Small intestine (tissue), 7 donors: Measurements from ENCODE around the gene SART1. TPM values are rescaled to one million over a fixed set of nuclear protein-coding genes. Genes with fewer than 3 reads are reported as not detected.
"Not testable (repeated sequence)": the region's sequence is repeated elsewhere in the genome, so short reads cannot be mapped to it uniquely, and the experiment has no call there.

Experiments used
- DNase-seq, 2 donors: peaks; one replicate each; pipeline versions ENCODE4 v3.0.0 to v3.0.0-alpha.2; 2013
- FAIRE-seq: peaks from 2 replicates; lab custom pipeline; 2012; peaks lifted over from hg19 to GRCh38; lab: Jason Lieb, UNC
- H3K27ac ChIP-seq, 3 donors: one replicate each; pipeline ENCODE4 v1.5.1; 2013; ENCODE audit warnings: low read length in 2 of 3, mild to moderate bottlenecking in 2 of 3, control low read depth in 1 of 3, inconsistent platforms in 1 of 3, low read depth in 1 of 3, moderate library complexity in 1 of 3
- H3K27me3 ChIP-seq, 3 donors: one replicate each; pipeline ENCODE4 v1.6.1; 2013; ENCODE audit warnings: low read length in 3 of 3, inconsistent platforms in 1 of 3; ENCODE audit not compliant: control insufficient read depth in 3 of 3, insufficient read depth in 3 of 3
- H3K36me3 ChIP-seq, 3 donors: one replicate each; pipeline ENCODE4 v1.6.1; 2013; ENCODE audit warnings: low read length in 3 of 3, inconsistent platforms in 1 of 3, low read depth in 1 of 3, mild to moderate bottlenecking in 1 of 3, moderate library complexity in 1 of 3; ENCODE audit not compliant: control insufficient read depth in 3 of 3, insufficient read depth in 2 of 3
- H3K4me1 ChIP-seq, 3 donors: one replicate each; pipeline ENCODE4 v1.6.1; 2013; ENCODE audit warnings: low read length in 2 of 3, inconsistent platforms in 1 of 3, low read depth in 1 of 3, mild to moderate bottlenecking in 1 of 3, moderate library complexity in 1 of 3; ENCODE audit not compliant: control insufficient read depth in 3 of 3, insufficient read depth in 2 of 3
- H3K4me3 ChIP-seq, 3 donors: one replicate each; pipeline ENCODE4 v1.5.1; 2013; ENCODE audit warnings: low read length in 3 of 3, control low read depth in 1 of 3, inconsistent platforms in 1 of 3, low read depth in 1 of 3, mild to moderate bottlenecking in 1 of 3, moderate library complexity in 1 of 3
- H3K9me3 ChIP-seq, 2 donors: one replicate each; pipeline ENCODE4 v1.6.1; 2013; ENCODE audit warnings: low read depth in 1 of 2, low read length in 1 of 2; ENCODE audit not compliant: control insufficient read depth in 2 of 2, insufficient read depth in 1 of 2
- WGBS, 3 donors: extraction: QIAGEN DNeasy Blood & Tissue Kit; methylation state at CpG; one replicate each; pipeline ENCODE4 v1.1.7; 2013; 5-methylcytosine and 5-hydroxymethylcytosine counted together
- polyA plus RNA-seq, 4 donors: library from polyadenylated mRNA; stranded (reverse) in 3 of 4; unstranded in 1 of 4; fragments of 200-250 nt in 3 of 4; fragments of 120-200 nt in 1 of 4; gene quantifications; one replicate each; pipeline versions ENCODE4 v1.2.1 to v1.2.3, GENCODE V29; 2013
- donor health status: healthy with polysubstance abuse.
- donor health status: control.
- donor health status: control.
- donor health status: Bipolar disorder and iron deficiency.
- donor health status: healthy.

Gene SART1
- polyA plus RNA-seq, 4 donors: 39.3 to 95.9 (median 52.9) TPM

DNA sequence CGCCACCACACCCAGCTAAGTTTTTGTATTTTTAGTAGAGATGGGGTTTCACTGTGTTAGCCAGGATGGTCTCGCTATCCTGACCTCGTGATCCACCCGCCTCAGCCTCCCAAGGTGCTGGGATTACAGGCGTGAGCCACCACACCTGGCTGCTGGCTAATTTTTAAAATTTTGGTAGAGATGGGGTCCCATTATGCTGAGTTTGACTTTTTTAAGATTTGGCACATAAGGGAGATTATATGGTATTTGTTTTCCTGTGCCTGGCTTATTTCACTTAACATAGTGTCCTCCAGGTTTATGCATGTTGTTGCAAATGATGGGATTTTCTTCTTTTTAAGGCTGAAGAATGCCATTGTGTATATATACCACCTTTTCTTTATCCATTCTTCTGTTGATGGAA, 10.8 kb upstream of the SART1 start:
- FAIRE-seq, DNase-seq, H3K4me1 ChIP-seq, H3K27ac ChIP-seq, H3K4me3 ChIP-seq, H3K9me3 ChIP-seq, H3K36me3 ChIP-seq: not testable (repeated sequence)
- H3K27me3 ChIP-seq: peaks cover 0 to 16% (median 0%) of the 10 kb centered on the region in 3 donors
- WGBS, 3 donors: 93 to 95% (median 94%) methylated on average over 5 of the region's 5 CpGs

DNA sequence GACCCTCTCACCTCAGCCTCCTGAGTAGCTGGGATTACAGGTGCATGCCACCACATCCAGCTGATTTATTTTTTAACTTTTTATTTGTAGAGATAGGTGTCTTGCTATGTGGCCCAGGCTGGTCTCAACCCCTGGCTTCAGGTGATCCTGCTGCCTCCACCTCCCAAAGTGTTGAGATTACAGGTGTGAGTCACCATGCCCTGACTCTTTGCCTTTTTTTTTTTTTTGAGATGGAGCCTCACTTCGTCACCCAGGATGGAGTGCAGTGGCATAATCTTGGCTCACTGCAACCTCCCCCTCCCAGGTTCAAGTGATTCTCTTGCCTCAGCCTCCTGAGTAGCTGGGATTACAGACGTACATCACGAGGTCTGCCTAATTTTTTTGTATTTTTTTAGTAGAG, 9.9 kb upstream of the SART1 start:
- not testable (repeated sequence) for H3K4me1 ChIP-seq

DNA sequence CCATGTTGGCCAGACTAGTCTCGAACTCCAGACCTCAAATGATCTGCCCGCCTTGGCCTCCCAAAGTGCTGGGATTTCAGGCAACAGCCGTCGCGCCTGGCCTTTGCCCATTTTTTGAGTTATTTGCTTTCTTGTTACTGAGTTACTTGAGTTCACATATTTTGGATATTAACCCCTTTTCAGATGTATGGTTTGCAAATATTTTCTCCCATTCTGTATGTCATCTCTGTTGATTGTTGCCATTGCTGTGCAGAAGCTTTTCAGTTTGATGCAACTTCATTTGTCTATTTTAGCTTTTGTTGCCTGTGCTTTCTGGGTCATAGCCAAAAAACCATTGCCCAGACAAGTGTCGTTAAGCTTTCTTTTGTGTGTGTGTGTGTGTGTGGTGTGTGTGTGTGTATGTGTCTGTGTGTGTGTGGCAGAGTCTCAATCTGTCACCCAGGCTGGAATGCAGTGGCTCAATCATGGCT, 9.4 kb upstream of the SART1 start:
- DNase-seq (no peak), FAIRE-seq (no peak)
- H3K27me3 ChIP-seq: peaks cover 0 to 13% (median 0%) of the 10 kb centered on the region in 3 donors
- 18 to 49% (median 47%) methylated on average over 6 of the region's 6 CpGs for WGBS, 3 donors
- no peak overlapping the region for H3K4me3 ChIP-seq
- H3K4me1 ChIP-seq: no peaks in the 10 kb centered on the region
- H3K9me3 ChIP-seq: no peaks in the 10 kb centered on the region
- H3K27ac ChIP-seq: no peak overlapping the region
- H3K36me3 ChIP-seq: no peaks in the 10 kb centered on the region

More for the DNA sequence above, 9.9 kb upstream of the SART1 start:
- not testable (repeated sequence) for H3K27ac ChIP-seq, H3K9me3 ChIP-seq, H3K4me3 ChIP-seq, FAIRE-seq, H3K36me3 ChIP-seq, DNase-seq
- WGBS, 3 donors: 33 to 57% (median 46%) methylated on average over 3 of the region's 3 CpGs
- H3K27me3 ChIP-seq: peaks cover 0 to 16% (median 0%) of the 10 kb centered on the region in 3 donors

DNA sequence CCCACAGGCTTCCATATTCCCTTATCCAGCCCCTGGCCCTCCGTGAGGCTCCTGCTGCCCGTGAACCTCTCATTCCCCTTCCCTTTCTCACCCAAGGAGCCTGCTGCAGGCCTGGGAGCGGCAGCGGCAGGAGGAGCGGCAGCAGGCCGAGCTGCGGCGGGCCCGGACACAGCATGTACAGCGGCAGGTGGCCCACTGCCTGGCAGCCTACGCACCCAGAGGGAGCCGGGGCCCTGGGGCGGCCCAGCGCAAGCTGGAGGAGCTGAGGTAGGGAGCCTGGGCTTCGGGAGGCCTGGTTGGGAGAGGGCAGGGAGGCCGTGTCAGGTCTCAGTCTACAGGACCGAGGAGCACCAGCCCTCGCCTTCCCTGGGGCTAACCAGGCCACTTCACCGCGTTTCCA, 8.1 kb upstream of the SART1 start:
- Histone ChIP-seq H3K27me3 (peaks cover 0 to 5% (median 0%) of the 10 kb centered on the region in 3 donors), H3K27ac (no peak overlapping the region), H3K36me3 (no peaks in the 10 kb centered on the region), H3K4me1 (no peaks in the 10 kb centered on the region), H3K9me3 (no peaks in the 10 kb centered on the region), H3K4me3 (no peak overlapping the region)
- DNase-seq (no peak), FAIRE-seq (no peak)
- 91 to 95% (median 92%) methylated on average over 14 to 20 of the region's 20 CpGs for WGBS, 3 donors

DNA sequence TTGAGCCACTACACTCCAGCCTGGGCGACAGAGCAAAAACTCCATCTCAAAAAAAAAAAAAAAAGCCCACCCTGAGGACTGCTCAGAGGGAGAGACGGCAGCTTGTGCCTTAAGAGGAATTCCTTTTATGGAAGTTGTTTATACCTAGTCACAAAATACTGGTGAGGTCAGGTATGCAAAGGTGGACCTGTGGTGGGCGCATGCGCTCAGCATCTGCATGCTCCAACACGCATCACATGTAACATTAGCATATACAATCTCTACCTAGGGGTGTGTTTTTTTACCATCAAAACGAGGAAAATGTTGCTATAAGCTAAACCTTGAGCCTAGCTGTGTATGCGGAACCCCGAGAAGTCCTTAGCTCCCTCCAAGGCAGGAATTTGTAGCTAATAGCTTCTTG, 6.8 kb upstream of the SART1 start:
- Histone ChIP-seq H3K27me3 (peaks cover 0 to 5% (median 0%) of the 10 kb centered on the region in 3 donors), H3K36me3 (no peaks in the 10 kb centered on the region), H3K27ac (no peak overlapping the region), H3K4me3 (no peak overlapping the region), H3K4me1 (no peaks in the 10 kb centered on the region), H3K9me3 (no peaks in the 10 kb centered on the region)
- DNase-seq (no peak), FAIRE-seq (no peak)
- whole genome bisulfite sequencing, 3 donors: 79 to 87% (median 83%) methylated on average over 8 of the region's 8 CpGs

DNA sequence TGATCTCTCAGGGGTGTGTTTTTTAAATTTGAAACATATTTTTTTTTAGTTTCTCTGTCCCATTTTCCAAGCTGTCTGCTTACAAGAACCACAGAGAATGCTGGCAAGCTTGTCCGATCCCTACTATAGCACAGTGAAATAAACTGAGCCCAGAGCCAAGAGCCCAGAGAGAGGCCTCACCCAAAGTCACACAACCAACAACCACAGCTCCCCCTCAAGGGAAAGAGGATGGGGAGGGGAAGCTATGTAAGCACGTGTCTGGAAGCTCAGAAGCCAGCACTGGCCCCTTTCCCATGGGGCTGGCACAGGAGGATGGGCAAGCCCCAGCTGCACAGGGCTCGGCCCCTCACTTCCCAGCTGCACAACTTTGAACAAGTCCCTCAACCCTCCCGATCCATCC, 3.2 kb upstream of the SART1 start:
- Histone ChIP-seq H3K27ac (no peak overlapping the region), H3K27me3 (peaks cover 0 to 5% (median 0%) of the 10 kb centered on the region in 3 donors), H3K36me3 (no peaks in the 10 kb centered on the region), H3K4me1 (peaks cover 3 to 11% (median 8%) of the 10 kb centered on the region in 3 donors), H3K9me3 (no peaks in the 10 kb centered on the region), H3K4me3 (no peak overlapping the region)
- WGBS, 3 donors: 72 to 81% (median 78%) methylated on average over 4 of the region's 4 CpGs
- DNase-seq: no peak
- no peak for FAIRE-seq

DNA sequence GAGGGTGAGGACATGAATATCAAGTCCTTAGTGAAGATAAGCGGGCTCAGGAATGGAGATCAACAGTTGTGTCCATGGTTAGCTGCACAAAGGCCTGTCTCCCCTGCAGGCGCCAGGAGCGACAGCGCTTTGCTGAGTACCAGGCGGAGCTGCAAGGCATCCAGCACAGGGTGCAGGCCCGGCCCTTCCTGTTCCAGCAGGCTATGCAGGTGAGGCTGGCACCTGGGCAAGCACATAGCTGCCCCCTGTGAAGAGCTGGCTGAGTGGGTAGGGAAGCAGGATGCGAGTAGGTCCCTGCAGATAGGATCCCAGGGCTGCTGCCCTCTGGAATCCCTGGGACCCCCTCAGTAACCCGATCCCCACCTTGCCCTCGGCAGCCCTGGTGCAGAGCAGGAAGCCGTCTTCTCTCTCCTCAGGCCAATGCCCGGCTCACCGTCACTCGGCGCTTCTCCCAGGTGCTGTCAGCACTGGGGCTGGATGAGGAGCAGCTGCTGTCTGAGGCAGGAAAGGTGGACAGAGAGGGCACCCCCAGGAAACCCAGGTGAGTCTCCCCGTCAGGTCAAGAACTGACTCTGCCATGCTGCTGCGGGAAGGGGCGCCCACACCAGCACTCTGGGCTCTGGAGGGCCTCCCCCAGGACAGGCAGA, 2.6 kb upstream of the SART1 start:
- no peaks in the 10 kb centered on the region for H3K9me3 ChIP-seq
- H3K4me1 ChIP-seq: peaks cover 3 to 12% (median 8%) of the 10 kb centered on the region in 3 donors
- DNase-seq (no peak), FAIRE-seq (no peak)
- no peak overlapping the region for H3K27ac ChIP-seq
- peaks cover 0 to 3% (median 0%) of the 10 kb centered on the region in 3 donors for H3K36me3 ChIP-seq
- H3K4me3 ChIP-seq: no peak overlapping the region
- peaks cover 0 to 5% (median 0%) of the 10 kb centered on the region in 3 donors for H3K27me3 ChIP-seq
- WGBS, 3 donors: 83 to 97% (median 89%) methylated on average over 17 of the region's 17 CpGs

DNA sequence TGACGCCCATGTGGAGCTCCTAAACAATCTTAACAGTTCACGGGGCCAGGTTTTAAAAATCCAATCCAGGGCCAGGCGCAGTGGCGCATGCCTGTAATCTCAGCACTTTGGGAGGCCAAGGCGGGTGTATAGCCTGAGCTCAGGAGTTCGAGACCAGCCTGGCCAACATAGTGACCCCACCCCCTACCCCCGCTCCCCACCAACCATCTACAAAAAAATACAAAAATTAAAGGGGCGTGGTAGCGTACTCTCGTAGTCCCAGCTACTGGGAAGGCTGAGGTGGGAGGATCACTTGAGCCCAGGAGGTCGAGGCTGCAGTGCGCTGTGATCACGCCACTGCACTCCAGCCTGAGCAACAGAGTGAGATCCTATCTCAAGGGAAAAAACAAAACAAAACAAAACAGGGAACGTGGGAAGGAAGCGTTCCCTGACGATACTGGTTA, 689 bp upstream of the SART1 start:
- H3K27me3 ChIP-seq: no peaks in the 10 kb centered on the region
- FAIRE-seq: no peak
- peaks cover 3 to 12% (median 8%) of the 10 kb centered on the region in 3 donors for H3K4me1 ChIP-seq
- H3K4me3 ChIP-seq: peak overlapping the region; percentile 51 to 99 (median 98)
- peak overlapping the region; percentile 74 to 97 (median 81) for H3K27ac ChIP-seq
- WGBS, 3 donors: 35 to 47% (median 39%) methylated on average over 16 of the region's 16 CpGs
- H3K36me3 ChIP-seq: peaks cover 7 to 23% (median 14%) of the 10 kb centered on the region in 3 donors
- no peak for DNase-seq
- no peaks in the 10 kb centered on the region for H3K9me3 ChIP-seq
